Activated CD8-positive, alpha-beta memory T cell treated with anti-CD3 and anti-CD28 coated beads, Interleukin-2, amount 10 ng/mL, durations not matched to agents 7 days and 5 days (primary cell): ENCODE data around the gene ATRX. TPM values are rescaled to one million over a fixed set of nuclear protein-coding genes. Genes with fewer than 3 reads are reported as not detected.
"Not testable (repeated sequence)": the region's sequence is repeated elsewhere in the genome, so short reads cannot be mapped to it uniquely, and the experiment has no call there.

Experiments
- ATAC-seq: fragments of 150-1000 bp; cut with Tn5 transposase; one replicate; pipeline ENCODE4 v1.10.0; 2021; ENCODE audit warnings: moderate library complexity
- CTCF ChIA-PET: fragments of 350-600 bp; sonication (Branson Sonifier 250); formaldehyde crosslinking; loops from one replicate; lab custom pipeline; 2021; ENCODE audit warnings: antibody characterized with exemption; lab: Charles Lee
- DNase-seq: peaks from one replicate; pipeline ENCODE4 v3.0.0-alpha.2; 2020
- H3K27ac Mint-ChIP-seq: one replicate; pipeline ENCODE4 v1.8.0; 2021; ENCODE audit warnings: mild to moderate bottlenecking, mixed read lengths
- H3K27me3 Mint-ChIP-seq: one replicate; pipeline ENCODE4 v1.8.0; 2021; ENCODE audit warnings: mixed read lengths
- H3K36me3 Mint-ChIP-seq: one replicate; pipeline ENCODE4 v1.8.0; 2021; ENCODE audit warnings: mild to moderate bottlenecking, mixed read lengths
- H3K4me1 Mint-ChIP-seq: one replicate; pipeline ENCODE4 v1.8.0; 2021; ENCODE audit warnings: mixed read lengths
- H3K4me3 Mint-ChIP-seq: one replicate; pipeline ENCODE4 v1.8.0; 2021; ENCODE audit warnings: mild to moderate bottlenecking, moderate library complexity, mixed read lengths
- H3K9me3 Mint-ChIP-seq: one replicate; pipeline ENCODE4 v1.8.0; 2022; ENCODE audit warnings: low read depth, mixed read lengths
- total RNA-seq, 2 experiments: library from RNA; stranded (reverse); gene quantifications; one replicate each; pipeline ENCODE4 v1.2.3, GENCODE V29; 2021

ATRX gene
- total RNA-seq, 2 experiments from 2014 or later, result 67.4 to 78.4 TPM

DNA sequence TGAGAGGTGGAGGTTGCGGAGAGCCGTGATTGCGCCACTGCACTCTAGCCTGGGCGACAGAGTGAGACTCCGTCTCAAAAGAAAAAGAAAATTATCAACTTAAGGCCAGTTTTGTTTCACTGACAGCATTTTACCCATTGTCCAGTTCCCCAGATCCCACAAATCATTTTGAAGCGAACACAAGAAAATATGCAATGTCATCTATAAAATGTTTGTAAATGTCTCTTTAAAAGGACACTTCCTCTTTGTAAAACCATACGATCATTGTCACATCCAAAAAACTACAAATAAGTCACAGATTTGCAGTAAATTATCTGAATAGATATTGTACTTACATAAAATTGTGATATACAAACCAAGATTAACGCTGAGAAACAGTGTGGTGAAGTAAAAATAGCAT is 147.6 kb downstream of the ATRX start:
- H3K9me3 Mint-ChIP-seq, result no peaks in the 10 kb centered on the region
- no peak overlapping the region for H3K27ac Mint-ChIP-seq
- H3K36me3 Mint-ChIP-seq, result peaks cover 39% of the 10 kb centered on the region
- no peak for DNase-seq
- no peak for ATAC-seq
- no peak overlapping the region for H3K4me3 Mint-ChIP-seq
- CTCF ChIA-PET, result no interaction called here
- H3K27me3 Mint-ChIP-seq, result no peaks in the 10 kb centered on the region
- peaks cover 4% of the 10 kb centered on the region for H3K4me1 Mint-ChIP-seq

DNA sequence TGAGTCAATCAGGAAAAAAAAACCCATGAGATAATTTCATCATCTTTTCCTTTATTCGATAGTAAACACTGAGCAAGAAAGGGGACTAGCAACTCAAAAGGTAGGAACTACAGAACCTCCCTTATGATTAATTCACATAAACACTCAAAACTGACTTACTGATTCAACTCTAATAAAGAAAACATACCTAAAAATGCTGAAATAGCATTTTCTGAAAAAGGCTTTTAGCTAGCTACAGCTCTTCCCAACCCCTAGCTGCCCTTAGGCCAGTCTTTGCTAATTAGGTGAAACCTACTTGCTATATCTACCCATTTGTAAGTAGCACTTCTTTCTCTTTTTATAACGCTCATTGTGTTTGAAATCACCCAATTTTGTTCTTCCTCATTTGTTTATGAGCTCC is 150.6 kb downstream of the ATRX start:
- H3K27me3 Mint-ChIP-seq, result no peaks in the 10 kb centered on the region
- CTCF ChIA-PET, result no interaction called here
- peak overlapping the region; percentile 41 for H3K27ac Mint-ChIP-seq

DNA sequence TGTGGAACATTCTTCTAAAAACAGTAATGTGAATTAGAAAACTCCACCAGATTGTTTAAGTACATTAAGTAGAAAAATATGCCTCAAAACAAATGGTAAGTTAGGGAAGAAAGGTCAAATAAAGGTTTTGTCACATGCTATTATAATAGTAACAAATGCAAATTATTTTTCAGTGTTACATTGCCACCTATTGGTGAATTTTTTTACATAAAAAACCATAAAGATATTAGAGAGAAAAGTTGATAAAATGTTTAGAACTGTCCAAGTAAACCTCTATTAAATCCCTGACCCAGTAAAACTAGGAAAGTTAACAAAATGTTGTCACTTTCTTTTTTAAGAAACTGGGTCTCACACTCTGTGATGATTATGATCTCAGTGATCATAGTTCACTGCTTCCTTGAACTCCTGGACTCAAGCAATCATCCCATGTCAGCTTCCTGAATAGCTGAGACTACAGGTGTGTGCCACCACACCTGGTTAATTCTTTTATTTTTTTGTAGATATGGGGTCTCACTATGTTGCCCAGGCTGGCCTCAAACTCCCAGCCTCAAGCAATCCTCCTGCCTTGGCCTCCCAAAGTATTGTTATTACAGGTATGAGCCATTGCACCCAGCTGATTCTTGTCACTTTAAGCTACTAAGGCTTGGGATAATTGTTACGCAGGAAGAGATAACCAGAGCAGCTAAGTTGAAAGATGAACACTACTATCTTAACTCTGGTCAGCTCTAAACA is 157.6 kb downstream of the ATRX start:
- peaks cover 19% of the 10 kb centered on the region for H3K36me3 Mint-ChIP-seq
- H3K27me3 Mint-ChIP-seq, result no peaks in the 10 kb centered on the region
- DNase-seq (no peak), ATAC-seq (no peak)
- no peak overlapping the region for H3K4me3 Mint-ChIP-seq
- no peak overlapping the region for H3K27ac Mint-ChIP-seq
- no peaks in the 10 kb centered on the region for H3K4me1 Mint-ChIP-seq
- CTCF ChIA-PET, result no interaction called here
- no peaks in the 10 kb centered on the region for H3K9me3 Mint-ChIP-seq

More for the DNA sequence above, 150.6 kb downstream of the ATRX start:
- ATAC-seq (no peak), DNase-seq (no peak)
- no peak overlapping the region for H3K4me3 Mint-ChIP-seq
- H3K4me1 Mint-ChIP-seq, result no peaks in the 10 kb centered on the region
- H3K36me3 Mint-ChIP-seq, result peaks cover 18% of the 10 kb centered on the region
- no peaks in the 10 kb centered on the region for H3K9me3 Mint-ChIP-seq

DNA sequence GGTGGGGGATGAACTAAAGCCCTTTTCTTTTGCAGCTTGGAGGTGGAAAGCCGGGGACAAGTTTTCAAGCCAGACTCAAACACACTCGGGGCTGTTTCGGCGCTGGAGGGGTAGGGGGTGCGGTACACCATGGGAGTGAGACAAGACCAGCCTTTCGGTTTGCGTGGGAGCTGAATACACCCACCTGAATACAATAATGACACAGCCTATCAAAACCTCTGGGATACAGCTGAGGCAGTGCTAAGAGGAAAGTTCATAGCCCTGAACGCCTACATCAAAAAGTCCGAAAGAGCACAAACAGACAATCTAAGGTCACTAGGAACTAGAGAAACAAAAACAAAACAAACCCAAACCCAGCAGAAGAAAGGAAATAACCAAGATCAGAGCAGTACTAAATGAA is 163.3 kb downstream of the ATRX start:
- Mint-ChIP-seq H3K4me1 (peaks cover 15% of the 10 kb centered on the region), H3K4me3 (peak overlapping the region; percentile 49), H3K9me3 (no peaks in the 10 kb centered on the region), H3K27ac (peak overlapping the region; percentile 17), H3K36me3 (peaks cover 20% of the 10 kb centered on the region), H3K27me3 (no peaks in the 10 kb centered on the region)
- CTCF ChIA-PET, result no interaction called here
- ATAC-seq (no peak), DNase-seq (no peak)

DNA sequence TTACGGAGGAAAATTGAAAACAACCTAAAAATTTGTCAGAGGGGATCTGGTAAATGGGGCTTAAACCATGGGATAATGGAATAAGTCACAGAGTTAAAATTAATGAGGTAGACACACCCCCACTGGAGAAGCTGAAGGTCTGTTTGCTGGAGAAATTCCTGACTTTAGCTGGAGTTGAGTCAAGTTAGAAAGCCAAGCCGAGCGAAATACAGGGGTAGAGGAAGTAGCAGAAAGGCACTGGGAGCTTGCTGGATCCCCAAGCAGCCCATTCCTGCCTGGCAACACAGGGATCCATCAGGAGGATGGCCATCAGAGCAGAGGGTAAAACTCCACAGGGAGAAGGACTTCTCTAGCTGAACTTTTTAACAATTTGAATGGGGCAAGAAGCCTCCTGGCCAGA is 163.8 kb downstream of the ATRX start:
- Mint-ChIP-seq H3K27ac (no peak overlapping the region), H3K4me1 (peaks cover 15% of the 10 kb centered on the region), H3K4me3 (no peak overlapping the region), H3K36me3 (peaks cover 20% of the 10 kb centered on the region), H3K9me3 (no peaks in the 10 kb centered on the region), H3K27me3 (no peaks in the 10 kb centered on the region)
- DNase-seq (no peak), ATAC-seq (no peak)
- CTCF ChIA-PET, result no interaction called here

DNA sequence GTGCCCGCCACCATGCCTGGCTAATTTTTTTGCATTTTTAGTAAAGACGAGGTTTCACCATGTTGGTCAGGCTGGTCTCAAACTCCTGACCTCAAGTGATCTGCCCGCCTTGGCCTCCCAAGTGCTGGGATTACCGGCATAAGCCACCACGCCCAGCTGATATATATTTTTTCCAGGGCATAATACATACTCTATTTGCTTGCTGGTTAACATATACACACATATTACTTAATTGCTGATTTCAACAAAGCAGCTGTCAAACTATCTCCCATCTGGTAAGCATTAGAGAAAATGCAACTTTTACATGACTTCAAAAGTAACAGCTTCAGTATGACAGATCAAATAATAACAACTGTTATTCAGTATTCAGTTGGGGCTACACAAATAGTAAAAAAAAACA is 164.6 kb downstream of the ATRX start:
- H3K9me3 Mint-ChIP-seq, H3K4me3 Mint-ChIP-seq, ATAC-seq, H3K27ac Mint-ChIP-seq, H3K27me3 Mint-ChIP-seq, CTCF ChIA-PET, DNase-seq: not testable (repeated sequence)
- Mint-ChIP-seq H3K36me3 (peaks cover 20% of the 10 kb centered on the region), H3K4me1 (peaks cover 15% of the 10 kb centered on the region)

DNA sequence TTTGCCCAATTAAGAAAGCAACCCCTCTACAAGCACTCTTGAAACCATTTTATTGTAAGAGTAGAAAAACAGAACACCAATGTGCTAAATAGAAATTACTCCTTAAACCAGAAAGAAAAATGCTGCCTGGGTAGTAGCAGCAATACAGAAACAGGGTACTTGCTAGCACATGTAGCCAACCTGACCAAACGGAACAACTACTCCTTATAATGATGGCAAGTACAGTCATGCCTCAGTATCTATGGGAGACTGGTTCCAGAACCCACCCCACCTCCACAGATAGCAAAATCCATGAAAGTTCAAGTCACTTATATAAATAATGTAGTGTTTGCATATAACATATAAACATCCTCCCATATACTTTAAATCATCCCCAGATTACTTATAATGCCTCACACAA is 168.8 kb downstream of the ATRX start:
- CTCF ChIA-PET, result no interaction called here
- Mint-ChIP-seq H3K36me3 (peaks cover 11% of the 10 kb centered on the region), H3K4me1 (peaks cover 3% of the 10 kb centered on the region)

DNA sequence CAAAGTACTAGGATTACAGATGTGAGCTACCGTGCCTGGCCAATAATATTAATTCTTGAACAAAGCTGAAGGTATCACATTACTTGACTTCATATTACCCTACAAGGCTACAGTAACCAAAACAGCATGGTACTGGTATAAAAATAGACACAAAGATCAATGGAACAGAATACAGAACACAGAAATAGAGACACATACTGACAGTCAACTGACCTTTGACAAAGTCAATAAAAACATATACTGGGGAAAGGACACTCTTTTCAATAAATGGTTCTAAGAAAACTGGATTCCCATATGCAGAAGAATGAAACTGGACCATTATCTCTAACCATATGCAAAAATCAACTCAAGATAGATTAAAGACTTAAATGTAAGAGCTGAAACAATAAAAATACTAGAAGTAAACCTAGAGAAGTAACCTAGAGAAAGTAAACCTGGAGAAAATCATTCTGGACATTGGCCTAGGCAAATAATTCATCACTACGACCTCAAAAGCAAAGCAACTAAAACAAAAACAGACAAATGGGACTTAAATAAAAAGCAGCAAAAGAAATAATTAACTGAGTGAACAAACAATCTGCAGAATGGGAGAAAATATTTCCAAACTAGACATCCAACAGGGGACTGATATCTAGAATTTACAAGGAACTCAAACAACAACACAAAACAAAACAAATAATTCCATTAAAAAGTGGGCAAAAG is 182.2 kb downstream of the ATRX start:
- no peak overlapping the region for H3K27ac Mint-ChIP-seq
- H3K4me3 Mint-ChIP-seq, result no peak overlapping the region
- ATAC-seq (no peak), DNase-seq (no peak)
- CTCF ChIA-PET, result no interaction called here
- no peaks in the 10 kb centered on the region for H3K27me3 Mint-ChIP-seq
- H3K36me3 Mint-ChIP-seq, result peaks cover 34% of the 10 kb centered on the region
- H3K4me1 Mint-ChIP-seq, result no peaks in the 10 kb centered on the region
- peaks cover 2% of the 10 kb centered on the region for H3K9me3 Mint-ChIP-seq

More for the DNA sequence above, 168.8 kb downstream of the ATRX start:
- DNase-seq, result no peak
- no peaks in the 10 kb centered on the region for H3K27me3 Mint-ChIP-seq
- ATAC-seq, result no peak
- H3K27ac Mint-ChIP-seq, result no peak overlapping the region
- H3K4me3 Mint-ChIP-seq, result no peak overlapping the region
- H3K9me3 Mint-ChIP-seq, result no peaks in the 10 kb centered on the region

DNA sequence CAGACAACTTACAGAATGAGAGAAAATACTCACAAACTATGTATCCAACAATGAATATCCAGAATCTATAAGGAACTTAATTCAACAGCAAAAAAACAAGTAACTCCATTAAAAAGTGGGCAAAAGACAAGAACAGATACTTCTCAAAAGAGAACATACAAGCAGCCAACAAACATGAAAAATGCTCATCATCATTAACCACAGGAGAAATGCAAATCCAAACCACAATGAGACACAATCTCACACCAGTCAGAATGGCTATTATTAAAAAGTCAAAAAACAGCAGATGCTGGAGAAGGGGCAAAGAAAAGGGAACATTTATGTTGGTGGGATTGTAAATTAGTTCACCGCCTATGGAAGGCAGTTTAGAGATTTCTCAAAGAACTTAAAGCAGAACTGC is 188.5 kb downstream of the ATRX start:
- no peak for ATAC-seq
- Mint-ChIP-seq H3K4me1 (peaks cover 8% of the 10 kb centered on the region), H3K36me3 (peaks cover 19% of the 10 kb centered on the region), H3K27me3 (no peaks in the 10 kb centered on the region), H3K4me3 (no peak overlapping the region), H3K9me3 (no peaks in the 10 kb centered on the region), H3K27ac (no peak overlapping the region)
- CTCF ChIA-PET, result no interaction called here
- no peak for DNase-seq

DNA sequence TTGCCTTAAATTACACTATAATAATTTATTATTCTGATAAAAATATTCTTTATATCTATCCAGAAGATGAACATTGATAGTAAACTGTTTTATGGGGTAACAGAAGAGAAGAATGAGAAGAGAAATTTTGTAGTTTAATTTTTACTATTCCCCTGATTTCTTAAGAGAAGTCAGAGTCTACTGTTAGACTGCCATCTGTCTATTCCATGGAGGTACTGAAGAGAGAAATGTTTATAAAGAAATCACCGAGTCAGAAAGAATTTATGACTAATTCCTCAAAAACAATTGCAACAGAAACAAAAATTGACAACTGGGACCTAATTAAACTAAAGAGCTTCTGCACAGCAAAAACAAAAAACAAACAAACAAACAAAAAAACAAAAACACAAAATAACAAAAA is 188.9 kb downstream of the ATRX start:
- no peaks in the 10 kb centered on the region for H3K27me3 Mint-ChIP-seq
- DNase-seq (no peak), ATAC-seq (no peak)
- H3K4me1 Mint-ChIP-seq, result peaks cover 8% of the 10 kb centered on the region
- no peaks in the 10 kb centered on the region for H3K9me3 Mint-ChIP-seq
- no peak overlapping the region for H3K4me3 Mint-ChIP-seq
- peaks cover 19% of the 10 kb centered on the region for H3K36me3 Mint-ChIP-seq
- H3K27ac Mint-ChIP-seq, result no peak overlapping the region
- CTCF ChIA-PET, result no interaction called here

DNA sequence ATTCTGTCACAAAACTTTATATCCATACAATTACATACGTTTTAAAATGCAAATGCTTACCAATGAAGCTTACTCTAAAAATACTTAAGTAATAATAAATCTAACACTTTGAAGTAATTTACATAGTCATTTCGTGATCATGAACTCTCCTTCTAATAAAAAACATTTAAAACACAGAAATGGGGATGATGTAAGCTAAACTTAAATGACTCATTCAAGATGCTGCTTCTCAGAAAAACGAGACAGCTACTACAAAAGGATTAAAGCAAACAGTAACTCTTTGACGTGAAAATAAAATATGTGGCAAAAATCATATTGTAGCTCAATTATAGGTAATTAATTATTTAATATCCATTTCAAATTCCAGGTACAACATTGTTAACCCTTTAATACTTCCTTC is 190.2 kb downstream of the ATRX start:
- ATAC-seq, result no peak
- DNase-seq, result no peak
- H3K27me3 Mint-ChIP-seq, result no peaks in the 10 kb centered on the region
- no peak overlapping the region for H3K4me3 Mint-ChIP-seq
- CTCF ChIA-PET, result no interaction called here
- H3K36me3 Mint-ChIP-seq, result peaks cover 20% of the 10 kb centered on the region
- H3K27ac Mint-ChIP-seq, result no peak overlapping the region
- no peaks in the 10 kb centered on the region for H3K9me3 Mint-ChIP-seq
- peaks cover 8% of the 10 kb centered on the region for H3K4me1 Mint-ChIP-seq

DNA sequence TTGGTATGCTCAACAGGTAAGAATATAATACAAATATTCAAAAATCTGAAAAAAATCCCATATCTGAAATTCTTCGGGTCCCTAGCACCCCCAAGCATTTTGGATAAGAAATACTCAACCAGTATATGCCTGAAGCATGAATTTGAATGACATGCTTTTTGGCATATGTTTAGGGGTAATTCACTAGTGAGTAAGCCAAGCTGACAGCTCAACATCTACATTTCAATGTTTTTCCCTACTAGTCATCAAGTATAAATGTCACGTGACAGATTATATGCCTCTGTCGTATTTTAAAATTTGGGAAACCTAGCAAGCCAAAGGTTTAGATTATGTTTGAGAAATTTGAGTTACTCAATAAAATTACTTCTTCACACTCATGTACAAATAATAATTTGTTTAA is 213.7 kb downstream of the ATRX start:
- Mint-ChIP-seq H3K4me1 (no peaks in the 10 kb centered on the region), H3K9me3 (no peaks in the 10 kb centered on the region), H3K27ac (no peak overlapping the region), H3K27me3 (no peaks in the 10 kb centered on the region), H3K4me3 (no peak overlapping the region), H3K36me3 (peaks cover 25% of the 10 kb centered on the region)
- no peak for DNase-seq
- ATAC-seq, result no peak
- CTCF ChIA-PET, result no interaction called here

DNA sequence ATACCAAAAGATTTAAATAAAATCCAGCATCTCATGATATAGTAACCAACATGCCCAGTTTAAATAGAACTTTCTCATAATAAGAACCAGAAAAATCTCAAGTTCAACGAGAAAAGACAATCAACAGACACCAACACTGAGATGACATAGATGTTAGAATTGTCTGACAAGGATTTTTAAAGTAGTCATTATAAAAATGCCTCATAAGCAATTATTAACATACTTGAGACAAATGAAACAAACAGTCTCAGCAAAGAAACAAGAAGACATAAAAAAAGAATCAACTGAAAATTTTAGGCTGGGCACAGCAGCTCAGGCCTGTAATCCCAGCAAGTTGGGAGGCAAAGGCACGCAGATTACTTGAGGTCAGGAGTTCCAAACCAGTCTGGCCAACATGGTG is 220.7 kb downstream of the ATRX start:
- H3K9me3 Mint-ChIP-seq, result peaks cover 2% of the 10 kb centered on the region
- H3K36me3 Mint-ChIP-seq, result peaks cover 27% of the 10 kb centered on the region
- no peaks in the 10 kb centered on the region for H3K4me1 Mint-ChIP-seq
- no peaks in the 10 kb centered on the region for H3K27me3 Mint-ChIP-seq
- CTCF ChIA-PET, result no interaction called here
- ATAC-seq, result no peak
- DNase-seq, result no peak
- no peak overlapping the region for H3K27ac Mint-ChIP-seq
- no peak overlapping the region for H3K4me3 Mint-ChIP-seq

DNA sequence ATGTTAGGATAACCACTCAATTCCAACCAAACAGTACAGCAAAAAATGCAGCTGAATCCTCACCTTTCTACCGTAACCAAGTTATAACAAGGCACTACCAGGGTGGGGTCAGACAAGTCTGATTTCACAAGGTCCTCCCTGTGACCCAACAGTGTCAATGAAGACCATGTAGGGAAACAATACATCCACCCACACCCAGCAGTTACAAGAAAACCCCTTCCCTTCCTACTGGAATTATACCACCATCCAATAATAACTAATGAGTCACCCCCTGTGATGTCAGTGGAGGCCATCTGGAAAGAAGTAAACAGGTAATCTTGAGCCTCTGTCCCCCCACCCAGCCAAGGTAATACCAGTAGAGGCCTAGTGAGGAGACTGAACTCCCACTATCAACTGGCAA is 221.2 kb downstream of the ATRX start:
- H3K4me1 Mint-ChIP-seq, result no peaks in the 10 kb centered on the region
- DNase-seq, result no peak
- H3K27me3 Mint-ChIP-seq, result no peaks in the 10 kb centered on the region
- CTCF ChIA-PET, result no interaction called here
- no peak overlapping the region for H3K4me3 Mint-ChIP-seq
- no peak overlapping the region for H3K27ac Mint-ChIP-seq
- H3K9me3 Mint-ChIP-seq, result peaks cover 2% of the 10 kb centered on the region
- no peak for ATAC-seq
- peaks cover 26% of the 10 kb centered on the region for H3K36me3 Mint-ChIP-seq
